ENCODE results near the gene INCENP. TPM values are rescaled to one million over a fixed set of nuclear protein-coding genes. Genes with fewer than 3 reads are reported as not detected.

INCENP gene
- polyA plus RNA-seq, 3 donors = 3.6 to 4.3 (median 4.0) TPM

GRCh38 chr11:62138630-62139425, 15.0 kb downstream of the INCENP start:
- H3K27ac ChIP-seq (ENCODE audit: low read depth, low read length) = no peak overlapping the region
- WGBS, 3 donors = 90 to 92% (median 91%) methylated on average over 17 of the region's 17 CpGs

GRCh38 chr11:62139526-62140303, 15.9 kb downstream of the INCENP start:
- WGBS, 3 donors = 93 to 96% (median 96%) methylated on average over 24 of the region's 24 CpGs
- no peak overlapping the region for H3K27ac ChIP-seq (ENCODE audit: low read depth, low read length)

- H3K27ac ChIP-seq (ENCODE audit: low read depth, low read length) = no peak overlapping the region
- WGBS, 3 donors = 95 to 97% (median 96%) methylated on average over 21 to 24 of the region's 24 CpGs
These were observed 16.7 kb downstream of the INCENP start for GRCh38 chr11:62140304-62141110.

GRCh38 chr11:62141111-62142042, 17.6 kb downstream of the INCENP start:
- no peak overlapping the region for H3K27ac ChIP-seq (ENCODE audit: low read depth, low read length)
- 84 to 90% (median 89%) methylated on average over 22 of the region's 22 CpGs for WGBS, 3 donors

GRCh38 chr11:62142043-62142375, 18.2 kb downstream of the INCENP start:
- WGBS, 3 donors = 93 to 100% (median 99%) methylated on average over 4 of the region's 4 CpGs

GRCh38 chr11:62142921-62143320, 19.1 kb downstream of the INCENP start:
- 50 to 73% (median 55%) methylated on average over 3 of the region's 3 CpGs for WGBS, 3 donors
- H3K27ac ChIP-seq (ENCODE audit: low read depth, low read length) = no peak overlapping the region

More at GRCh38 chr11:62142043-62142375, 18.2 kb downstream of the INCENP start:
- H3K27ac ChIP-seq (ENCODE audit: low read depth, low read length) = no peak overlapping the region

GRCh38 chr11:62143727-62144126, 19.9 kb downstream of the INCENP start:
- H3K27ac ChIP-seq (ENCODE audit: low read depth, low read length) = no peak overlapping the region
- 97 to 100% (median 100%) methylated on average over 1 of the region's 1 CpG for WGBS, 3 donors

GRCh38 chr11:62144641-62145255, 20.9 kb downstream of the INCENP start:
- H3K27ac ChIP-seq (ENCODE audit: low read depth, low read length) = no peak overlapping the region
- 94 to 97% (median 96%) methylated on average over 24 of the region's 24 CpGs for WGBS, 3 donors

GRCh38 chr11:62145261-62145871, 21.6 kb downstream of the INCENP start:
- 85 to 97% (median 96%) methylated on average over 11 of the region's 11 CpGs for WGBS, 3 donors

GRCh38 chr11:62146476-62147200, 22.8 kb downstream of the INCENP start:
- 85 to 97% (median 94%) methylated on average over 32 to 36 of the region's 36 CpGs for WGBS, 3 donors
- no peak overlapping the region for H3K27ac ChIP-seq (ENCODE audit: low read depth, low read length)

More at GRCh38 chr11:62145261-62145871, 21.6 kb downstream of the INCENP start:
- no peak overlapping the region for H3K27ac ChIP-seq (ENCODE audit: low read depth, low read length)

GRCh38 chr11:62147545-62147944, 23.7 kb downstream of the INCENP start:
- WGBS, 3 donors = 91 to 94% (median 92%) methylated on average over 12 of the region's 12 CpGs
- H3K27ac ChIP-seq (ENCODE audit: low read depth, low read length) = no peak overlapping the region

GRCh38 chr11:62148271-62148980, 24.6 kb downstream of the INCENP start:
- no peak overlapping the region for H3K27ac ChIP-seq (ENCODE audit: low read depth, low read length)
- 87 to 91% (median 88%) methylated on average over 9 to 10 of the region's 10 CpGs for WGBS, 3 donors

GRCh38 chr11:62149986-62150886, 26.4 kb downstream of the INCENP start:
- no peak overlapping the region for H3K27ac ChIP-seq (ENCODE audit: low read depth, low read length)
- WGBS, 3 donors = 92 to 94% (median 93%) methylated on average over 17 of the region's 17 CpGs

GRCh38 chr11:62150887-62151736, 27.3 kb downstream of the INCENP start:
- no peak overlapping the region for H3K27ac ChIP-seq (ENCODE audit: low read depth, low read length)
- 92 to 93% (median 93%) methylated on average over 10 of the region's 10 CpGs for WGBS, 3 donors
